A549 (cell line): ENCODE data around the gene NIN. TPM values are rescaled to one million over a fixed set of nuclear protein-coding genes. Genes with fewer than 3 reads are reported as not detected.

Source experiments
- ATAC-seq, 2 experiments: fragments of 200-7000 bp in 1 of 2; fragments of >200 bp in 1 of 2; cut with Nextera tagmentation in 1 of 2; cut with Tn5 transposase in 1 of 2; 3 replicates each; pipeline versions ENCODE4 v1.8.0 to v1.9.1; 2018 to 2020; ENCODE audit warnings: mild to moderate bottlenecking in 1 of 2, moderate library complexity in 1 of 2
- CTCF ChIA-PET: fragments of 300-600 bp; sonication (Branson Sonifier 250); formaldehyde crosslinking; extraction: SDS; loops from one replicate; lab custom pipeline; 2021; ENCODE audit warnings: antibody characterized with exemption, inconsistent platforms; lab: Yijun Ruan, JAX
- POLR2A ChIA-PET: fragments of 350-600 bp; formaldehyde crosslinking; extraction: SDS; loops from one replicate; lab custom pipeline; 2021; ENCODE audit warnings: antibody characterized with exemption, inconsistent platforms; lab: Yijun Ruan, JAX
- DNase-seq, 2 experiments: peaks; one replicate each; pipeline versions ENCODE4 v3.0.0 to v3.0.0-alpha.2; 2011 to 2016; ENCODE audit warnings: low read depth in 1 of 2, low spot score in 1 of 2
- FAIRE-seq: peaks from 2 replicates; lab custom pipeline; 2011; peaks lifted over from hg19 to GRCh38; lab: Jason Lieb, UNC
- H3K27ac ChIP-seq, 2 experiments: fragments of >200 bp; sonication (Bioruptor Twin); formaldehyde crosslinking; 3 replicates each; pipeline ENCODE4 v1.5.1; 2016 to 2017
- H3K4me1 ChIP-seq: fragments of >200 bp; sonication (Bioruptor Twin); formaldehyde crosslinking; 3 replicates; pipeline ENCODE4 v1.6.1; 2016
- H3K4me2 ChIP-seq: fragments of >200 bp; sonication (Bioruptor Twin); formaldehyde crosslinking; 3 replicates; pipeline ENCODE4 v1.6.1; 2016
- H3K4me3 ChIP-seq: fragments of >200 bp; sonication (Bioruptor Twin); formaldehyde crosslinking; 3 replicates; pipeline ENCODE4 v1.5.1; 2016
- H3K9me3 ChIP-seq: fragments of >200 bp; sonication (Bioruptor Twin); formaldehyde crosslinking; 3 replicates; pipeline ENCODE4 v1.6.1; 2016
- CBX8 ChIP-seq: fragments of 200-600 bp; sonication (generic); IDR thresholded peaks from 2 replicates; pipeline ENCODE4 v1.6.1; 2016
- CHD4 ChIP-seq: fragments of 200-600 bp; sonication (generic); IDR thresholded peaks from 2 replicates; pipeline ENCODE4 v1.6.1; 2016; ENCODE audit warnings: antibody characterized with exemption, mild to moderate bottlenecking, borderline replicate concordance
- E2F6 ChIP-seq: IDR thresholded peaks from 2 replicates; pipeline ENCODE4 v1.6.1; 2012; ENCODE audit warnings: low read depth, borderline replicate concordance
- EHF ChIP-seq: fragments of 250-450 bp; sonication (Bioruptor Pico); IDR thresholded peaks from 2 replicates; pipeline ENCODE4 v1.5.0; 2020; ENCODE audit warnings: mild to moderate bottlenecking
- EHMT2 ChIP-seq: fragments of 200-600 bp; sonication (generic); IDR thresholded peaks from 2 replicates; pipeline ENCODE4 v1.6.1; 2016; ENCODE audit warnings: antibody characterized with exemption, low read depth, mild to moderate bottlenecking, moderate library complexity
- ESRRA ChIP-seq: fragments of 150-350 bp; IDR thresholded peaks from 2 replicates; pipeline ENCODE4 v1.6.1; 2014; ENCODE audit warnings: mild to moderate bottlenecking, low read length, borderline replicate concordance
- FOSL2 ChIP-seq, 2 experiments: fragments of 450-650 bp in 1 of 2; fragments of >200 bp in 1 of 2; sonication (Bioruptor Twin) in 1 of 2; formaldehyde crosslinking; IDR thresholded peaks; 2 replicates each; pipeline versions ENCODE4 v1.5.0 to v1.6.1; 2016 to 2020; ENCODE audit warnings: mild to moderate bottlenecking in 1 of 2, moderate library complexity in 1 of 2
- FOXS1 ChIP-seq: fragments of 250-450 bp; sonication (Bioruptor Pico); IDR thresholded peaks from 2 replicates; pipeline ENCODE4 v1.5.0; 2020; ENCODE audit warnings: mild to moderate bottlenecking, moderate library complexity
- HMGXB4 ChIP-seq: fragments of 250-450 bp; sonication (Bioruptor Pico); IDR thresholded peaks from 2 replicates; pipeline ENCODE4 v1.5.0; 2021; ENCODE audit warnings: mild to moderate bottlenecking, moderate library complexity, borderline replicate concordance
- HOXA7 ChIP-seq: fragments of 250-450 bp; sonication (Bioruptor Pico); IDR thresholded peaks from 2 replicates; pipeline ENCODE4 v1.5.0; 2020; ENCODE audit warnings: mild to moderate bottlenecking, moderate library complexity
- HOXB5 ChIP-seq: fragments of 250-450 bp; sonication (Bioruptor Pico); IDR thresholded peaks from 2 replicates; pipeline ENCODE4 v1.5.0; 2020; ENCODE audit warnings: mild to moderate bottlenecking, moderate library complexity
- JUNB ChIP-seq: fragments of >200 bp; sonication (Bioruptor Twin); formaldehyde crosslinking; IDR thresholded peaks from 2 replicates; pipeline ENCODE4 v1.6.1; 2016
- KDM1A ChIP-seq: fragments of 200-600 bp; sonication (generic); IDR thresholded peaks from 2 replicates; pipeline ENCODE4 v1.6.1; 2016; ENCODE audit warnings: low read depth, mild to moderate bottlenecking
- NFE2L2 ChIP-seq: fragments of 150-350 bp; conservative IDR thresholded peaks from 2 replicates; pipeline ENCODE4 v1.6.1; 2014; ENCODE audit warnings: low read length
- RNF2 ChIP-seq: fragments of 200-600 bp; sonication (generic); IDR thresholded peaks from 2 replicates; pipeline ENCODE4 v1.6.1; 2016; ENCODE audit warnings: low read depth, mild to moderate bottlenecking, antibody characterized with exemption, moderate library complexity, borderline replicate concordance
- SMC3 ChIP-seq: fragments of >200 bp; sonication (Bioruptor Twin); formaldehyde crosslinking; IDR thresholded peaks from 3 replicates; pipeline ENCODE4 v1.6.1; 2018; ENCODE audit warnings: inconsistent platforms
- SREBF2 ChIP-seq: fragments of 450-650 bp; IDR thresholded peaks from 2 replicates; pipeline ENCODE4 v1.6.1; 2014; ENCODE audit warnings: mild to moderate bottlenecking, moderate library complexity
- TFCP2L1 ChIP-seq: fragments of 250-450 bp; sonication (Bioruptor Pico); IDR thresholded peaks from 2 replicates; pipeline ENCODE4 v1.5.0; 2021; ENCODE audit warnings: mild to moderate bottlenecking
- USF2 ChIP-seq: fragments of 450-650 bp; IDR thresholded peaks from 2 replicates; pipeline ENCODE4 v1.6.1; 2014; ENCODE audit warnings: antibody characterized with exemption
- ZNF302 ChIP-seq: fragments of 250-450 bp; sonication (Bioruptor Pico); IDR thresholded peaks from 2 replicates; pipeline ENCODE4 v1.9.0; 2021; ENCODE audit warnings: inconsistent platforms, mild to moderate bottlenecking, moderate library complexity
- ZSCAN20 ChIP-seq: fragments of 250-450 bp; sonication (Bioruptor Pico); IDR thresholded peaks from 2 replicates; pipeline ENCODE4 v1.8.0; 2022; ENCODE audit warnings: mild to moderate bottlenecking, moderate library complexity
- WGBS: methylation state at CpG from one replicate; pipeline ENCODE4 v1.1.6; 2017; ENCODE audit errors: missing lambda C conversion rate; 5-methylcytosine and 5-hydroxymethylcytosine counted together
- polyA plus RNA-seq, 4 experiments: library from polyadenylated mRNA; depleted of rRNA in 3 of 4; stranded (reverse); fragments of >200 nt; fragmentation: RNase III in 1 of 4; extraction: RNeasy Plus Mini Kit Qiagen cat#74134 plus additional on column Dnase treatment in 1 of 4; gene quantifications; 2 replicates in 3 of 4; 3 replicates in 1 of 4; pipeline ENCODE4 v1.2.3, GENCODE V29; 2011 to 2017

NIN gene
- polyA plus RNA-seq, 2 of the 4 experiments (the other 2 are of a cell fraction) = 12.4 to 19.5 TPM

GRCh38 chr14:50783563-50783962 is 47.4 kb downstream of the NIN start (continued):
- no peak for TF ChIP-seq EHMT2
- no peak for TF ChIP-seq HOXA7 (CRISPR knock-in tag)
- TF ChIP-seq SMC3 = no peak
- TF ChIP-seq ESRRA = no peak
- TF ChIP-seq FOSL2 (IDR thresholded peaks at IDR 0.05) = no peak
- TF ChIP-seq FOSL2 (CRISPR knock-in tag; IDR thresholded peaks at IDR 0.05) = no peak

- WGBS = 88% methylated on average over 4 of the region's 4 CpGs
- no peak for TF ChIP-seq RNF2
- TF ChIP-seq ZSCAN20 (CRISPR knock-in tag) = no peak
- TF ChIP-seq CBX8 = no peak
- TF ChIP-seq FOXS1 (CRISPR knock-in tag) = no peak
- no peak for TF ChIP-seq JUNB
- no peak for TF ChIP-seq EHF (CRISPR knock-in tag)
- TF ChIP-seq HOXB5 (CRISPR knock-in tag) = no peak
- no peak for TF ChIP-seq NFE2L2
- TF ChIP-seq CHD4 = no peak
- no peak for FAIRE-seq
Observed at GRCh38 chr14:50780393-50780792, 50.6 kb downstream of the NIN start.

GRCh38 chr14:50778721-50779483 is 52.1 kb downstream of the NIN start:
- Histone ChIP-seq H3K4me2 (no peak overlapping the region), H3K4me3 (no peak overlapping the region), H3K4me1 (peaks cover 5% of the 10 kb centered on the region; the same call in 1 of the 3 replicates), H3K27ac (no peak overlapping the region), H3K9me3 (no peaks in the 10 kb centered on the region)
- TF ChIP-seq TFCP2L1 (CRISPR knock-in tag) (no peak), USF2 (no peak), E2F6 (no peak), ZNF302 (CRISPR knock-in tag) (no peak), HMGXB4 (no peak), NFE2L2 (no peak), SREBF2 (no peak), KDM1A (no peak)
- CTCF ChIA-PET = interaction anchor here (0.8 to 8.6 kb wide), 33 partner anchors 9 to 461 kb away, joined by 3 to 151 read pairs (median 6); partner anchors contain the start of gene NIN
- POLR2A ChIA-PET = interaction anchor here (3.9 kb wide), 1 partner anchor 111 kb away, joined by 20 read pairs; the partner anchor contains the start of gene SAV1
- no peak for DNase-seq
- no peak for ATAC-seq
- FAIRE-seq = no peak
- 76% methylated on average over 8 of the region's 8 CpGs for WGBS

More at GRCh38 chr14:50780393-50780792, 50.6 kb downstream of the NIN start:
- ChIA-PET CTCF (interaction anchor here (0.8 to 1.4 kb wide), 3 partner anchors 16 to 238 kb away, joined by 3 to 4 read pairs (median 4); no protein-coding TSS in a partner anchor), POLR2A (no interaction called here)
- Histone ChIP-seq H3K27ac (no peak overlapping the region), H3K4me2 (no peak overlapping the region), H3K9me3 (no peaks in the 10 kb centered on the region), H3K4me3 (no peak overlapping the region), H3K4me1 (peaks cover 3% of the 10 kb centered on the region; the same call in 1 of the 3 replicates)
- no peak for DNase-seq
- no peak for ATAC-seq
